Measurements from ENCODE around the gene SLC29A4. TPM values are rescaled to one million over a fixed set of nuclear protein-coding genes. Genes with fewer than 3 reads are reported as not detected.

SLC29A4 gene
- total and polyA plus RNA-seq, 2 of the 13 experiments (the other 11 are each of a cell fraction or from before 2014, with no cell fraction given) = 29.7 to 31.7 TPM

- POLR2A ChIA-PET = interaction anchor here (0.7 to 2.1 kb wide), 6 partner anchors 10 to 145 kb away, joined by 3 to 19 read pairs (median 6); no protein-coding TSS in a partner anchor
- H3K36me3 ChIP-seq (replicated peaks in 1 of 2; ENCODE audit: control insufficient read depth in 1 of 2, insufficient read depth in 2 of 2, low read length in 2 of 2) = peaks cover 0 to 4% of the 10 kb centered on the region in 2 experiments; a peak in 3 of 5 replicates
- H3K27me3 ChIP-seq (ENCODE audit: control insufficient read depth in 1 of 2, insufficient read depth in 2 of 2, low read length in 2 of 2) = no peaks in the 10 kb centered on the region; a peak in 1 of 5 replicates
- 4% methylated on average over 6 of the region's 24 CpGs for WGBS (ENCODE audit: low lambda C conversion rate)
- peak; percentile 89 for ATAC-seq
- intact Hi-C loops (cut with micrococcal nuclease; ENCODE audit: unreplicated experiment) (loop anchor here (1.0 kb wide), 1 partner anchor 44 kb away; no protein-coding TSS in a partner anchor), in situ Hi-C loops (cut with HindIII; ENCODE audit: extremely low pct_ligation_motif_present, low pct_unique_long_range_greater_than_20kb) (loop anchor here (5.0 kb wide), 1 partner anchor 42 kb away; no protein-coding TSS in a partner anchor)
- TSS peak; percentile 45 for BruUV-seq (replicated peaks)
- FAIRE-seq = peak; percentile 68
- peak overlapping the region; percentile 66 for H3K27ac ChIP-seq (ENCODE audit: extremely low read length, insufficient read depth, low read length)
- no peaks in the 10 kb centered on the region for H4K20me1 ChIP-seq (ENCODE audit: insufficient read depth, low read length)
- peaks cover 8% of the 10 kb centered on the region; the same call in 1 of the 2 replicates for H3K4me1 ChIP-seq (ENCODE audit: insufficient read depth, low read length)
- no peaks in the 10 kb centered on the region for H3K9me3 ChIP-seq (ENCODE audit: low read length)
- no peaks in the 10 kb centered on the region for H3K79me2 ChIP-seq (ENCODE audit: insufficient read depth, low read length)
- H3K4me2 ChIP-seq (ENCODE audit: low read depth, low read length) = peak overlapping the region; percentile 90
- peak; percentile 87 for DNase-seq (ENCODE audit: low spot score)
- H3K9ac ChIP-seq (ENCODE audit: insufficient read depth, low read depth, low read length) = peak overlapping the region; percentile 47
- CTCF ChIA-PET (ENCODE audit: low intra/inter-chr PET ratio, low total read pairs) = interaction anchor here (1.7 kb wide), 1 partner anchor 44 kb away, joined by 21 read pairs; no protein-coding TSS in a partner anchor
- H3K4me3 ChIP-seq (replicated peaks in 1 of 3; ENCODE audit: insufficient read depth in 1 of 3, low read depth in 2 of 3, low read length in 3 of 3) = peak overlapping the region; percentile 43 to 76 (median 73); a peak in 5 of 6 replicates
- no peak overlapping the region for H2AFZ ChIP-seq (ENCODE audit: low read length)
- peak; percentile 37; the same call in 1 of the 2 replicates for TF ChIP-seq ZNF747 (CRISPR knock-in tag; IDR thresholded peaks at IDR 0.05; ENCODE audit: borderline replicate concordance)
- no peak for TF ChIP-seq ZNF160 (CRISPR knock-in tag; IDR thresholded peaks at IDR 0.05)
- TF ChIP-seq MYPOP (CRISPR knock-in tag; IDR thresholded peaks at IDR 0.05) = 0 out of 2 replicates have a peak, but pooled peaks have one; percentile 39
- no peak for TF ChIP-seq CENPX (CRISPR knock-in tag; IDR thresholded peaks at IDR 0.05)
- TF ChIP-seq PLSCR1 (CRISPR knock-in tag; IDR thresholded peaks at IDR 0.05; ENCODE audit: borderline replicate concordance) = no peak
- peak; percentile 74 for TF ChIP-seq THRA (CRISPR knock-in tag; IDR thresholded peaks at IDR 0.05; ENCODE audit: borderline replicate concordance)
- peak; percentile 60; the same call in 1 of the 2 replicates for TF ChIP-seq ZMYM3 (CRISPR knock-in tag; IDR thresholded peaks at IDR 0.05)
- TF ChIP-seq SOX5 (CRISPR knock-in tag; IDR thresholded peaks at IDR 0.05; ENCODE audit: borderline replicate concordance) = peak; percentile 60
- peak; percentile 61; the same call in 1 of the 2 replicates for TF ChIP-seq KAT8 (CRISPR knock-in tag; IDR thresholded peaks at IDR 0.05)
- peak; percentile 50; the same call in 1 of the 2 replicates for TF ChIP-seq KDM5B (CRISPR knock-in tag; IDR thresholded peaks at IDR 0.05; ENCODE audit: borderline replicate concordance)
- TF ChIP-seq ISX (CRISPR knock-in tag; conservative IDR thresholded peaks at IDR 0.05) = no peak
- peak; percentile 85 for TF ChIP-seq GATAD2A (CRISPR knock-in tag; IDR thresholded peaks at IDR 0.05)
- peak; percentile 86 for TF ChIP-seq ZBTB7B (CRISPR knock-in tag; IDR thresholded peaks at IDR 0.05)
- TF ChIP-seq ERF (CRISPR knock-in tag; IDR thresholded peaks at IDR 0.05) = 0 out of 2 replicates have a peak, but pooled peaks have one; percentile 26
- peak; percentile 21; the same call in 1 of the 2 replicates for TF ChIP-seq TFE3 (CRISPR knock-in tag; IDR thresholded peaks at IDR 0.05)
- TF ChIP-seq MLX (CRISPR knock-in tag; IDR thresholded peaks at IDR 0.05) = peak; percentile 70; the same call in 1 of the 2 replicates
- no peak for TF ChIP-seq MBNL3 (CRISPR knock-in tag; conservative IDR thresholded peaks at IDR 0.05)
These were observed 1.9 kb downstream of the SLC29A4 start for GRCh38 chr7:5284304-5285281.
